ENCODE measurements around the gene ZBED5.
"Not testable (repeated sequence)": the region's sequence is repeated elsewhere in the genome, so short reads cannot be mapped to it uniquely, and the experiment has no call there.

ZBED5 gene

DNA sequence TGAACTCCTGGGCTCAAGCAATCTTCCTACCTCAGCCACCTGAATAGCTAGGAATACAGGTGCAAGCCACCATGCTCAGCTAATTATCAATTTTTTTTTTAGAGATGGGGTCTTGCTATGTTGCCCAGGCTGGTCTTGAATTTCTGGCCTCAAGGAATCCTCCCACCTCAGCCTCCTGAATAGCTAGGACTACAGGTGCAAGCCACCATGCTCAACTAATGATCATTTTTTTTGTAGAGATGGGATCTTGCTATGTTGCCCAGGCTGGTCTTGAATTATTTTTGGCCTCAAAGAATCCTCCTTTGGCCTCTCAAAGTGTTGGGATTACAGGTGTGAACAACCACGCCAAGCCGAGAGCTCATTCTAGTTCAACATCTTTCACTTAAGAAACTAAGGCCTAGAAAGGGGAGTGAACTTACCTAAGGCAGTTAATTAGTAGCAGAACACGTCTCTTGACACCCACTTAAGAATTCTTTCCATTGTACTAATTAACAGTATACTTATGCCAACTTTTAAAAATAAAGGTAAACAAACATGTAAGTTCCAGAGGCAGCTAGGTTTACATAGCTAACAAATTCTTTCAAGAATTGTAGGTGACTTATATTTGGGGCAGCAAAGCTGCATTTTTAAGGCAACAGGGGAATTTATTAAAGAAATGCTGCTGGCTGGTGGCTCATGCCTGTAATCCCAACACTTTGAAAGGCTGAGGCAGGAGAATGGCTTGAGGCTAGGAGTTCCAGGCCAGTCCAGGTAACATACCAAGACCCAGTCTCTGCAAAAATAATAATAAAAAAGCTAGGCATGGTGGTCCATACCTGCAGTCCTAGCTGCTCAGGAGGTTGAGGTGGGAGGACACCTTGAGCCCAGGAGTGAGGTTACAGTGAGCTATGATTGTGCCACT is 9.6 kb downstream of the ZBED5 start:
- no peak overlapping the region for H3K9ac ChIP-seq (ENCODE audit: low read length)

DNA sequence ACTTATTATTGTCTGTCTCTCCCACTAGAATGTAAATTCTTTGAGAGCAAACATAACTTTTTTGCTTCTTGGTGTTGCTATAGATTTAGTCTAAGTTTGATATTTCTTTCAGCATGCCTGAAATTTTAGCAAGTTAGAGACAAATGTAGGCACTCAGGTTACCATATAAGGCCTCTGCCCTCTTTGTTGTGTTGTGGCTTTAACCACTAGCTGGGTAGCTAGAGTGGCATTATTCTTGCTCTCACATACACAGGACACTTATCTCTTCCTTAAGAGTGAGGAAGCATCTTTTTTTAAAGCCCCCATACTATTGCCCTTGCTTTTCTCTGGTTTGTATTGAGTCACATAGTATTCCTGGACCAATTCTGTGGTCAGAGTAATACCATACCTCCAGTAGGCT is 11.2 kb downstream of the ZBED5 start:
- Histone ChIP-seq H3K4me3 (ENCODE audit: low read length) (no peak overlapping the region), H3K9ac (ENCODE audit: low read length) (no peak overlapping the region), H3K4me1 (ENCODE audit: control insufficient read depth, insufficient read depth, low read length) (peaks cover 4% of the 10 kb centered on the region), H3K27ac (ENCODE audit: low read depth, low read length) (no peak overlapping the region), H3K27me3 (ENCODE audit: control insufficient read depth, insufficient read depth, low read length) (no peaks in the 10 kb centered on the region), H3K36me3 (ENCODE audit: control insufficient read depth, insufficient read depth, low read length) (no peaks in the 10 kb centered on the region)

More for the DNA sequence above, 9.6 kb downstream of the ZBED5 start:
- no peak overlapping the region for H3K27ac ChIP-seq (ENCODE audit: low read depth, low read length)
- no peaks in the 10 kb centered on the region for H3K27me3 ChIP-seq (ENCODE audit: control insufficient read depth, insufficient read depth, low read length)
- H3K36me3 ChIP-seq (ENCODE audit: control insufficient read depth, insufficient read depth, low read length), result peaks cover 6% of the 10 kb centered on the region
- peaks cover 4% of the 10 kb centered on the region for H3K4me1 ChIP-seq (ENCODE audit: control insufficient read depth, insufficient read depth, low read length)
- no peak overlapping the region for H3K4me3 ChIP-seq (ENCODE audit: low read length)

DNA sequence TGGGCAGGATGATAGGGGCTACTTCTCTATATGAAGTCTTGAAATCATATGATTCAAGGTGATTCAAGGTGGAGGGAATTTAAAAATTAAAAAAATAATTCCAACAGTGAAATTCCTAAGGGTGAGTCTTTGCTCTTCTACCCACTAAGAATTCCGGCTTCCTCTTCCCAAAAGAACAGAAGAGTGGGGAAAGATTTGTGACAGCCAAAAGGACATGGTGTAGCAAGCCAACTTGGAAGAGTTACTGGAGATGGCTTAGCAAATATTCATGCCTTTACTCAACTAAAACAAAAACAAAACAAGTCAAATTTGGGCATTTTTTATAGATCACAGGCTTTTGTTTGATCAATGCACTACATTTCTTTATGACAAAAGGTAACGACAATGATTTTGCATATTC is 12.3 kb downstream of the ZBED5 start:
- Histone ChIP-seq H3K9ac (ENCODE audit: low read length) (no peak overlapping the region), H3K27me3 (ENCODE audit: control insufficient read depth, insufficient read depth, low read length) (no peaks in the 10 kb centered on the region), H3K4me3 (ENCODE audit: low read length) (no peak overlapping the region), H3K27ac (ENCODE audit: low read depth, low read length) (no peak overlapping the region), H3K36me3 (ENCODE audit: control insufficient read depth, insufficient read depth, low read length) (no peaks in the 10 kb centered on the region), H3K4me1 (ENCODE audit: control insufficient read depth, insufficient read depth, low read length) (peaks cover 4% of the 10 kb centered on the region)

DNA sequence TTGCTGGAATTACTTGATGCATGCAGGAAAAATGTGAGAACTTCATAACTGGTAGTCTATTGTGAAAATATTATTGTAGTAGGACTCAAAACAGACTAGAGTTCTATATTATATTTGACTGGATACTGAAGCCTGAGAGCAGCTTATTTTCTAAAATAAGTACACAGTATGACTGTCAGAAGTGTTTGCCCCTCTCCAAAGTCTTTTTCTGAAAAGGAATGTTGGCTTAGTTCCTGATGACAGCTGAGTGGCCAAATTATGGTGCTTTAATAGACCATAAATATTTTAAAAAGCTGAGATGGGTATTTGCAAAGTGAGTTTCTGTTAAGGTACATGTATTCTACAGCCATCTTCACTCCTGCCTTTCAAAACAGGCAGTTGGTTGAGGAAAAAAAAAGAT is 13.1 kb downstream of the ZBED5 start:
- H3K36me3 ChIP-seq (ENCODE audit: control insufficient read depth, insufficient read depth, low read length), result no peaks in the 10 kb centered on the region
- H3K9ac ChIP-seq (ENCODE audit: low read length), result no peak overlapping the region
- no peaks in the 10 kb centered on the region for H3K27me3 ChIP-seq (ENCODE audit: control insufficient read depth, insufficient read depth, low read length)
- peaks cover 4% of the 10 kb centered on the region for H3K4me1 ChIP-seq (ENCODE audit: control insufficient read depth, insufficient read depth, low read length)
- H3K27ac ChIP-seq (ENCODE audit: low read depth, low read length), result no peak overlapping the region
- no peak overlapping the region for H3K4me3 ChIP-seq (ENCODE audit: low read length)

DNA sequence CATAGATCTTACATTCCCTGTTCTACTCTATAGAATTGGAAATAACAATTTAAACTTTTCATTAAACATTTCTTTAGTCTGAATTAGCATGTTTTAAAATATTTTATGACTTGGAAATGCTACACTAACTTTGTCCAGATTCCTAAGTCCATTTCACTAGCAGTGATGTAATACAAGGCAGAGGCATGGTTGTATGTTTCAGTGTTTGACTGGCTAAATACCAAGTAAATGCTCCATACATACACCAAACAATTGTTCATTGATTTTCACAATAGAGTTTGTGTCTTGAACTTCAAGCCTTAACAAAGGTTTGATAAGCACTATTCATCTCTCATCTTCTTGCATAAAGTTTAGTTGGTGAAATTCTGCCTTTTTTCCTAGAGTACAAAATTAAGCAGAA is 13.5 kb downstream of the ZBED5 start:
- Histone ChIP-seq H3K4me3 (ENCODE audit: low read length) (no peak overlapping the region), H3K36me3 (ENCODE audit: control insufficient read depth, insufficient read depth, low read length) (no peaks in the 10 kb centered on the region), H3K9ac (ENCODE audit: low read length) (no peak overlapping the region), H3K27ac (ENCODE audit: low read depth, low read length) (no peak overlapping the region), H3K27me3 (ENCODE audit: control insufficient read depth, insufficient read depth, low read length) (no peaks in the 10 kb centered on the region), H3K4me1 (ENCODE audit: control insufficient read depth, insufficient read depth, low read length) (peaks cover 4% of the 10 kb centered on the region)

DNA sequence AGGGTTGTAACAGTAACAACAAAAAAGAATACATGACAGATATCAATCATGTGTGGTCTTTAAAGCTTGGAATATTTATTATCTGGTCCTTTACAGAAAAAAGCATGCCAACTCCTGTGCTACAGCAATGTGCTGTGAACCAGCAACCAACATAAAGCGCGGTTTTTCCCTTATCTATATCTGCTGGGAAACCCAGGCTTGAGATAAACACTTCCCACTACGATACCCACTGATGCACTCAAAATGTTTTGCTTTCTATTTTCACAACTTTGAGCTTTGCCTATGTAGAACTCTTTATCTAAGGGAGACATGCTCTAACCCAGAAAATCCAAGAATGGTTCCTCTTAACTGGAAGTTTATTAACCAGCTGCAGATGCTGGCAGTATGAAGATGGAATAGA is 19.0 kb downstream of the ZBED5 start:
- no peaks in the 10 kb centered on the region for H3K27me3 ChIP-seq (ENCODE audit: control insufficient read depth, insufficient read depth, low read length)
- H3K27ac ChIP-seq (ENCODE audit: low read depth, low read length), result no peak overlapping the region
- H3K4me1 ChIP-seq (ENCODE audit: control insufficient read depth, insufficient read depth, low read length), result no peaks in the 10 kb centered on the region
- H3K36me3 ChIP-seq (ENCODE audit: control insufficient read depth, insufficient read depth, low read length), result no peaks in the 10 kb centered on the region
- no peak overlapping the region for H3K9ac ChIP-seq (ENCODE audit: low read length)
- no peak overlapping the region for H3K4me3 ChIP-seq (ENCODE audit: low read length)

DNA sequence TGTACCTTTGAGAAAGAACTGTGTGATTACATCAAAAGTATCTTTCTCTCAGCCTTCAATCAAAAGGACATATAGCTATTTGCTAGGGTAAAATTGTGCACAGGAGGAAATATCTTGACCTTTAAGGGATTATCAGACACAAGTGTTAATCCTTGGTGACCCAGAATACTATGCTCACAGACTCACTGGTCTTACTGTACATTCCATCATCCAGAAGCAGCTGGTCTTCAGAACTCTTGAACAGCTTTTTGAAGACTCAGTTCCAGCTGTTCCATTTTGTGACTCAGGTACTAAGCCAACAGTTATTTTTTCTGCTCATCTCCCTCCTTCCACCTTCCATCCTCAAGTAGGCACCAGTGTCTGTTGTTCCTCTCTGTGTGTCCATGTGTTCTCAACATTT is 19.8 kb downstream of the ZBED5 start:
- no peaks in the 10 kb centered on the region for H3K4me1 ChIP-seq (ENCODE audit: control insufficient read depth, insufficient read depth, low read length)
- no peak overlapping the region for H3K27ac ChIP-seq (ENCODE audit: low read depth, low read length)
- H3K36me3 ChIP-seq (ENCODE audit: control insufficient read depth, insufficient read depth, low read length), result no peaks in the 10 kb centered on the region
- no peak overlapping the region for H3K9ac ChIP-seq (ENCODE audit: low read length)
- H3K27me3 ChIP-seq (ENCODE audit: control insufficient read depth, insufficient read depth, low read length), result no peaks in the 10 kb centered on the region
- H3K4me3 ChIP-seq (ENCODE audit: low read length), result no peak overlapping the region

DNA sequence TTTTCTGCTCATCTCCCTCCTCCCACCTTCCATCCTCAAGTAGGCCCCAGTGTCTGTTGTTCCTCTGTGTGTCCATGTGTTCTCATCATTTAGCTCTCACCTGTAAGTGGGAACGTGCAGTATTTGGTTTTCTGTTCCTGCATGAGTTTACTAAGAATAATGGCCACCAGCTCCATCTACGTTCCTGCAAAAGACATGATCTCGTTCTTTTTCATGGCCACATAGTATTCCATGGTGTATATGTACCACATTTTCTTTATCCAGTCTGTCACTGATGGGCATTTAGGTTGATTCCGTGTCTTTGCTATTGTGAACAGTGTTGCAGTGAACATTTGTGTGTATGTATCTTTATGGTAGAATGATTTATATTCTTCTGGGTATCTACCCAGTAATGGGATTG is 21.0 kb downstream of the ZBED5 start:
- not testable (repeated sequence) for H3K4me1 ChIP-seq (ENCODE audit: control insufficient read depth, insufficient read depth, low read length); H3K27me3 ChIP-seq (ENCODE audit: control insufficient read depth, insufficient read depth, low read length); H3K4me3 ChIP-seq (ENCODE audit: low read length); H3K9ac ChIP-seq (ENCODE audit: low read length); H3K27ac ChIP-seq (ENCODE audit: low read depth, low read length); H3K36me3 ChIP-seq (ENCODE audit: control insufficient read depth, insufficient read depth, low read length)

DNA sequence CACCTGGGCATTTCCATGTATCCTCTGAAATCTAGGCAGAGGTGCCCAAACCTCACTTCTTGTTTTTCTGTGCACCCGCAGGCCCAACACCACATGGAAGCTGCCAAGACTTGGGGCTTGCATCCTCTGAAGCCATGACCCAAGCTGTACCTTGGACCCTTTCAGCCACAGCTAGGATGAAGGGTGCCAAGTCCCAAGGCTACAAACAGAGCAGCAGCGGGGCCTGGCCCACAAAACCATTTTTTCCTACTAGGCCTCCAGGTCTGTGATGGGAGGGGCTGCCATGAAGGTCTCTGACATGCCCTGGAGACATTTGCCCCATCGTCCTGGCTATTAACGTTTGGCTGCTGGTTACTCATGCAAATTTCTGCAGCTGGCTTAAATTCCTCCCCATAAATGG is 28.7 kb downstream of the ZBED5 start:
- no peaks in the 10 kb centered on the region for H3K36me3 ChIP-seq (ENCODE audit: control insufficient read depth, insufficient read depth, low read length)
- H3K27me3 ChIP-seq (ENCODE audit: control insufficient read depth, insufficient read depth, low read length), result no peaks in the 10 kb centered on the region
- H3K9ac ChIP-seq (ENCODE audit: low read length), result no peak overlapping the region
- no peak overlapping the region for H3K27ac ChIP-seq (ENCODE audit: low read depth, low read length)
- no peak overlapping the region for H3K4me3 ChIP-seq (ENCODE audit: low read length)
- no peaks in the 10 kb centered on the region for H3K4me1 ChIP-seq (ENCODE audit: control insufficient read depth, insufficient read depth, low read length)

DNA sequence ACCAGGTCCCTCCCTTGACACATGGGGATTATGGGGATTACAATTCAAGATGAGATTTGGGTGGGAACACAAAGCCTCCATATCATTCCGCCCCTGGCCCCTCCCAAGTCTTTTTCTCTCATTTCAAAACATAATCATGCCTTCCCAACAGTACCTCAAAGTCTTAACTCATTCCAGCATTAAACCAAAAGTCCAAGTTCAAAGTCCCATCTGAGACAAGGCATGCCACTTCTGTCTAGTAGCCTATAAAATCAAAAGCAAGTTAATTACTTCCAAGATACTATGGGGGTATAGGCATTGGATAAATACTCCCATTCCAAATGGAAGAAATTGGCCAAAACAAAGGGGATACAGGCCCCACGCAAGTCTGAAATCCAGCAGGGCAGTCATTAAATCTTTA is 29.5 kb downstream of the ZBED5 start:
- H3K27ac ChIP-seq (ENCODE audit: low read depth, low read length), result no peak overlapping the region
- H3K36me3 ChIP-seq (ENCODE audit: control insufficient read depth, insufficient read depth, low read length), result no peaks in the 10 kb centered on the region
- no peaks in the 10 kb centered on the region for H3K4me1 ChIP-seq (ENCODE audit: control insufficient read depth, insufficient read depth, low read length)
- H3K27me3 ChIP-seq (ENCODE audit: control insufficient read depth, insufficient read depth, low read length), result no peaks in the 10 kb centered on the region
- no peak overlapping the region for H3K4me3 ChIP-seq (ENCODE audit: low read length)
- no peak overlapping the region for H3K9ac ChIP-seq (ENCODE audit: low read length)

DNA sequence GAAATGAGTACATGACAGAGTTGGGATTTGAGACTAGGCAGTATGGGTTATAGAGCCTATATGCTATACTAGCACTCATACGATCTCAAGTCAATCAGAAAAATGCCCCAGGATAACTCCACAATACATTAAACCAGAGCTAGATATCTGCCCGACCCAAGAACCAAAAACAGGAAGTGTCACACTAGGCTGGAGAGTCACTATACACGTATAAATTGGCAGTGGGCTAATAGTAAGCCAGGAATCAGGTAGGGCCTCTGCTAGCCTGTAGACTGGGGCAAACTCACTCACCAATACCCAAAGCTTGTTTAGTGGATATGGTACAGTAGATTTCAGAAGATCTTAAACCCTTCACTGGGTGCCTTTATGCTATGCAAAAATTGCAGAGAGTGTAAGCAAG is 33.0 kb downstream of the ZBED5 start:
- no peaks in the 10 kb centered on the region for H3K27me3 ChIP-seq (ENCODE audit: control insufficient read depth, insufficient read depth, low read length)
- H3K4me3 ChIP-seq (ENCODE audit: low read length), result no peak overlapping the region
- no peak overlapping the region for H3K9ac ChIP-seq (ENCODE audit: low read length)
- H3K36me3 ChIP-seq (ENCODE audit: control insufficient read depth, insufficient read depth, low read length), result no peaks in the 10 kb centered on the region
- no peaks in the 10 kb centered on the region for H3K4me1 ChIP-seq (ENCODE audit: control insufficient read depth, insufficient read depth, low read length)
- no peak overlapping the region for H3K27ac ChIP-seq (ENCODE audit: low read depth, low read length)

DNA sequence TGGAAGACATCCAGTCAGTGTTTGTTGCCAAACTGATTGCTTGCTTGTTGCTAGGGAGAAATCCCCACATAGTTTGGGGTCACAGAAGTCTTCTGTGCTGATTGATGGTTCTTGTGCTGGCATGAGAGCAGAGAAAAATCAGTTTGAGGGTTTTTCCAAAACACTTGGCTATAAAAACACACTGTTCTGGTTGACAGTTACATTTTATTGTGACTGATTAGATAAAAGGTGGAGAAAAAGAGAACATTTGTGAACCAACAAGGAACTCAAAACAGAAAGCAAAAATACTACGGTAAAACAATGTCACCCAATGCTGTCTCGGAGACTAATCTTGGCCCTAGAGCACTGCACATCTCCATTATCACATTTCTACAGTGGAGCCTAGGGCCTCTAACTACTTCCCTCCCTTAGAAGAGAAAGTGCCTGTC is 34.7 kb downstream of the ZBED5 start:
- H3K27me3 ChIP-seq (ENCODE audit: control insufficient read depth, insufficient read depth, low read length), result no peaks in the 10 kb centered on the region
- H3K36me3 ChIP-seq (ENCODE audit: control insufficient read depth, insufficient read depth, low read length), result no peaks in the 10 kb centered on the region
- H3K4me3 ChIP-seq (ENCODE audit: low read length), result no peak overlapping the region
- no peak overlapping the region for H3K9ac ChIP-seq (ENCODE audit: low read length)
- no peak overlapping the region for H3K27ac ChIP-seq (ENCODE audit: low read depth, low read length)
- H3K4me1 ChIP-seq (ENCODE audit: control insufficient read depth, insufficient read depth, low read length), result no peaks in the 10 kb centered on the region

DNA sequence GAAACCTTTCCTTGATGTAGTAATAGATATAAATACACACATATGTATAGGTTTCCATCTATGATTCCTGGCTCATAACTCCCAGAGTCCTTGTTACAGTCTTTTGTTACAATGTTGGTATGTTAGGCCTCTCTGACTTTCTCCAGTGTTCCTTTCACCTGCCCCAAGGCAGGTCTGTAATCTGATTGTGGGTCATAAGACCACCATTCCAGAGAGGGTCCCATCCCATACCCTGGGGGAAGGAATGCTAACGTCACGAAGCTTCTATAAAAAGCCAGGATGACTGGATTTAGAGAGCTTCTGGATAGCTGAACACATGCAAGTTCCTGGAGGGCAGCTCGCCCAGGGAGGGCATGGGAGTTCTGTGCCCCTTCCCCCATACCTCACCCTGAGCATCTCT is 35.4 kb downstream of the ZBED5 start:
- not testable (repeated sequence) for H3K4me1 ChIP-seq (ENCODE audit: control insufficient read depth, insufficient read depth, low read length); H3K27ac ChIP-seq (ENCODE audit: low read depth, low read length); H3K27me3 ChIP-seq (ENCODE audit: control insufficient read depth, insufficient read depth, low read length); H3K4me3 ChIP-seq (ENCODE audit: low read length); H3K9ac ChIP-seq (ENCODE audit: low read length); H3K36me3 ChIP-seq (ENCODE audit: control insufficient read depth, insufficient read depth, low read length)

All from rectal smooth muscle tissue (tissue), 1 donor.